HCT116 (cell line): ENCODE data around the gene PDE7B. TPM values are rescaled to one million over a fixed set of nuclear protein-coding genes. Genes with fewer than 3 reads are reported as not detected.

ENCODE experiments used
- ATAC-seq: fragments of 200-7000 bp; cut with Tn5 transposase; 2 replicates; pipeline ENCODE4 v1.9.1; 2020; ENCODE audit warnings: mild to moderate bottlenecking, moderate library complexity
- BruUV-seq: library from RNA; stranded (reverse); fragments of 400-500 nt; replicated peaks from 2 replicates; lab custom pipeline; 2021; lab: Mats Ljungman, UMichigan
- CTCF ChIA-PET: fragments of 300-600 bp; sonication (Branson Sonifier 250); formaldehyde crosslinking; loops from one replicate; lab custom pipeline; 2021; ENCODE audit warnings: antibody characterized with exemption; lab: Charles Lee
- POLR2A ChIA-PET: fragments of 300-600, 350-600 bp; sonication (Branson Sonifier 250); formaldehyde crosslinking; loops from one replicate; lab custom pipeline; 2021; ENCODE audit warnings: antibody characterized with exemption; lab: Charles Lee
- RAD21 ChIA-PET, 2 experiments: fragments of 300-600 bp; sonication (Branson Sonifier 250); formaldehyde crosslinking; loops; one replicate each; lab custom pipeline; 2023; ENCODE audit warnings: low total read pairs in 2 of 2; ENCODE audit not compliant: uncharacterized antibody in 2 of 2, unreplicated experiment in 2 of 2, low non-redundant PET in 1 of 2; lab: Charles Lee
- DNase-seq: peaks from one replicate; pipeline ENCODE4 v3.0.0-alpha.2; 2010; ENCODE audit warnings: low read depth, low spot score
- H2AFZ ChIP-seq: fragments of 200-600 bp; shearing (Covaris generic), sonication (generic); 2 replicates; pipeline ENCODE4 v1.6.1; 2017; ENCODE audit warnings: low read depth, mixed run types, mixed read lengths, antibody characterized with exemption, low read length; ENCODE audit not compliant: poor library complexity, severe bottlenecking
- H3K27ac ChIP-seq: 2 replicates; pipeline ENCODE4 v1.5.1; 2012; ENCODE audit warnings: low read depth, low read length
- H3K27me3 ChIP-seq: fragments of 200-600 bp; sonication (generic); 2 replicates; pipeline ENCODE4 v1.6.1; 2016; ENCODE audit warnings: mixed run types, low read length, mixed read lengths; ENCODE audit not compliant: insufficient read depth
- H3K36me3 ChIP-seq, 2 experiments: fragments of 200-500 bp in 1 of 2; fragments of 200-600 bp in 1 of 2; sonication (Bioruptor generic) in 1 of 2; sonication (generic) in 1 of 2; 2 replicates each; pipeline versions ENCODE4 v1.5.1 to v1.6.1; 2014 to 2016; ENCODE audit warnings: low read length in 2 of 2, inconsistent platforms in 1 of 2, mixed read lengths in 1 of 2, mixed run types in 1 of 2; ENCODE audit not compliant: insufficient read depth in 2 of 2, control insufficient read depth in 1 of 2
- H3K4me1 ChIP-seq, 2 experiments: fragments of 200-600 bp in 1 of 2; sonication (generic) in 1 of 2; 2 replicates each; pipeline versions ENCODE4 v1.5.1 to v1.6.1; 2012 to 2017; ENCODE audit warnings: low read length in 2 of 2, inconsistent platforms in 1 of 2, mild to moderate bottlenecking in 1 of 2, mixed read lengths in 1 of 2, mixed run types in 1 of 2, moderate library complexity in 1 of 2; ENCODE audit not compliant: insufficient read depth in 2 of 2, control insufficient read depth in 1 of 2
- H3K4me2 ChIP-seq: fragments of 200-600 bp; sonication (generic); 2 replicates; pipeline ENCODE4 v1.6.1; 2017; ENCODE audit warnings: mixed run types, low read length, mixed read lengths
- H3K4me3 ChIP-seq, 2 experiments: fragments of 200-600 bp in 1 of 2; sonication (generic) in 1 of 2; replicated peaks in 1 of 2; 2 replicates each; pipeline ENCODE4 v1.5.1; 2011 to 2016; ENCODE audit warnings: low read length in 2 of 2, control low read depth in 1 of 2, low read depth in 1 of 2, mild to moderate bottlenecking in 1 of 2, mixed read lengths in 1 of 2, mixed run types in 1 of 2
- H3K79me2 ChIP-seq: fragments of 200-600 bp; sonication (generic); 2 replicates; pipeline ENCODE4 v1.6.1; 2017; ENCODE audit warnings: mild to moderate bottlenecking, mixed run types, low read length, moderate library complexity, mixed read lengths; ENCODE audit not compliant: insufficient read depth
- H3K9ac ChIP-seq: fragments of 200-600 bp; sonication (generic); 2 replicates; pipeline ENCODE4 v1.6.1; 2016; ENCODE audit warnings: low read length, mixed read lengths
- H3K9me2 ChIP-seq: fragments of 200-600 bp; sonication (generic), shearing (Covaris generic); 2 replicates; pipeline ENCODE4 v1.6.1; 2017; ENCODE audit warnings: mixed run types, mild to moderate bottlenecking, moderate library complexity; ENCODE audit not compliant: insufficient read depth
- H3K9me3 ChIP-seq, 2 experiments: fragments of 200-500 bp in 1 of 2; fragments of 200-600 bp in 1 of 2; sonication (Bioruptor generic) in 1 of 2; sonication (generic) in 1 of 2; 2 replicates each; pipeline ENCODE4 v1.6.1; 2014 to 2017; ENCODE audit warnings: low read length in 2 of 2, mixed read lengths in 2 of 2, inconsistent platforms in 1 of 2, low read depth in 1 of 2, mild to moderate bottlenecking in 1 of 2, mixed run types in 1 of 2, moderate library complexity in 1 of 2; ENCODE audit not compliant: control insufficient read depth in 1 of 2, insufficient read depth in 1 of 2
- H4K20me1 ChIP-seq: fragments of 200-600 bp; sonication (generic), shearing (Covaris generic); 2 replicates; pipeline ENCODE4 v1.6.1; 2017; ENCODE audit warnings: mixed run types, mild to moderate bottlenecking, moderate library complexity; ENCODE audit not compliant: insufficient read depth
- ATF3 ChIP-seq: IDR thresholded peaks from 2 replicates; pipeline ENCODE4 v1.6.1; 2012
- EZH2phosphoT487 ChIP-seq: fragments of 200-600 bp; IDR thresholded peaks from 2 replicates; pipeline ENCODE4 v1.6.1; 2018; ENCODE audit warnings: antibody characterized with exemption, borderline replicate concordance
- POLR2A ChIP-seq: IDR thresholded peaks from 2 replicates; pipeline ENCODE4 v1.7.0; 2011; ENCODE audit warnings: borderline replicate concordance; ENCODE audit not compliant: insufficient read depth, insufficient read length; ENCODE audit errors: extremely low read depth
- TCF7L2 ChIP-seq: IDR thresholded peaks from 2 replicates; pipeline ENCODE4 v1.7.0; 2011; ENCODE audit warnings: borderline replicate concordance, inconsistent platforms; ENCODE audit not compliant: insufficient read depth, insufficient read length; ENCODE audit errors: extremely low read depth
- ZBTB33 ChIP-seq: IDR thresholded peaks from 2 replicates; pipeline ENCODE4 v1.6.1; 2011; ENCODE audit warnings: mild to moderate bottlenecking, low read length, moderate library complexity; ENCODE audit not compliant: insufficient replicate concordance; ENCODE audit errors: extremely low read depth
- ZNF274 ChIP-seq: fragments of 200-500 bp; sonication (Bioruptor generic); IDR thresholded peaks from 2 replicates; pipeline ENCODE4 v1.6.1; 2014; ENCODE audit warnings: mild to moderate bottlenecking, low read depth, low read length, inconsistent platforms
- intact Hi-C: fragments of 100-400 bp; cut with micrococcal nuclease; formaldehyde crosslinking; loops from 2 replicates; pipeline ENCODE4 v1.10.0; 2022
- total RNA-seq: library from RNA; stranded (reverse); gene quantifications from one replicate; pipeline ENCODE4 v1.2.1, GENCODE V29; 2021; ENCODE audit not compliant: unreplicated experiment

PDE7B gene
- total RNA-seq, 1 experiment from 2014 or later, result 0.61 TPM

GRCh38 chr6:136037876-136038460 is 186.5 kb downstream of the PDE7B start (continued):
- TF ChIP-seq ZBTB33 (no peak), TCF7L2 (no peak)

- RAD21 ChIA-PET, result no interaction called here
- intact Hi-C loops, result no loop called here
- ATAC-seq, result no peak
These were observed 187.0 kb downstream of the PDE7B start for GRCh38 chr6:136038531-136038930.

More at GRCh38 chr6:136038531-136038930, 187.0 kb downstream of the PDE7B start:
- Histone ChIP-seq H3K79me2 (no peaks in the 10 kb centered on the region), H3K9ac (no peak overlapping the region), H3K4me2 (no peak overlapping the region), H3K27ac (no peak overlapping the region), H3K27me3 (0 out of 2 replicates have a peak, but pooled peaks cover under 1% of the 10 kb centered on the region), H4K20me1 (no peaks in the 10 kb centered on the region), H3K9me2 (no peaks in the 10 kb centered on the region), H2AFZ (no peak overlapping the region), H3K36me3 (no peaks in the 10 kb centered on the region), H3K9me3 (no peaks in the 10 kb centered on the region), H3K4me3 (no peak overlapping the region), H3K4me1 (no peaks in the 10 kb centered on the region)
- ChIA-PET CTCF (no interaction called here), POLR2A (no interaction called here)
- no TSS peak for BruUV-seq
- DNase-seq, result no peak
- TF ChIP-seq ATF3 (no peak), ZNF274 (no peak), POLR2A (no peak), EZH2phosphoT487 (no peak)
